ENCODE data around the gene DCHS2.

DCHS2 gene

DNA sequence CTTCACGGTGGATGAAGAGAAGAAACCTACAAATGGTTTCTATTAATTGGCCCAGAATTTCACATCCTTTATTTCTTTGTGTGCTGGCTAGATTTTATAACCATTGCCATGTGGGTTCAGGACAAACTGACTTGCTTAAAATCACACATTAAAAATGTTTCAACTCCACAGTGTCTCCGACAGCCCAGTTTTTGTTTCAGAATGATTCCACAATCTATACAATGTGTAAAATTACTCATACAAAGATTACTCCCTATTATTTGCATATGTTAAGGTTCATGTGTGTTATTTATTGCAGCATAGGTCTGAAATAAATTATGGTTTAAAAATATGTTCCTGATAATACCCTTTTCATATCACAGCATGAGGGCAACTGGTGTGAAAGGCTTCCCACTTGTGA is 20.6 kb downstream of the DCHS2 start:
- in situ Hi-C loops (cut with HindIII; ENCODE audit: low sequenced_read_pairs) = no loop called here
- no peak for DNase-seq (ENCODE audit: low read depth)

DNA sequence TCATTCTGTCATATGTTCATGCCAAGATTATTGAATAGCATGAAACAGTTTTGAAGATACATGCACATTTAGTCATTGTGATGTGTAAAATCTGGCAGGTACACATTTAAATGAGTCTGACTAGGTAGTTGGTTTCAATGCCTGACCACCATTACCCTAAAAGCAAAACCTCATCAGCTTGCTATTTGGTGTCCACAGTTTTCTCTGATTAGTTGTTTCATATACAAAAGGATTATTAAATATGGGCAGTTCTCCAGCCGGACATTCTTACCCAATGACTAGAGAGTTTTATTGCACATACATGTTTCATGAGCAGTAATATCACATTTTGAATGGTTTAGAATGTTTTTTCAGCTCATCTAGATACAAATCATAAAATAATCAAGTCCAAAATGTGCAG is 23.7 kb downstream of the DCHS2 start:
- TF ChIP-seq, protein P1, sequence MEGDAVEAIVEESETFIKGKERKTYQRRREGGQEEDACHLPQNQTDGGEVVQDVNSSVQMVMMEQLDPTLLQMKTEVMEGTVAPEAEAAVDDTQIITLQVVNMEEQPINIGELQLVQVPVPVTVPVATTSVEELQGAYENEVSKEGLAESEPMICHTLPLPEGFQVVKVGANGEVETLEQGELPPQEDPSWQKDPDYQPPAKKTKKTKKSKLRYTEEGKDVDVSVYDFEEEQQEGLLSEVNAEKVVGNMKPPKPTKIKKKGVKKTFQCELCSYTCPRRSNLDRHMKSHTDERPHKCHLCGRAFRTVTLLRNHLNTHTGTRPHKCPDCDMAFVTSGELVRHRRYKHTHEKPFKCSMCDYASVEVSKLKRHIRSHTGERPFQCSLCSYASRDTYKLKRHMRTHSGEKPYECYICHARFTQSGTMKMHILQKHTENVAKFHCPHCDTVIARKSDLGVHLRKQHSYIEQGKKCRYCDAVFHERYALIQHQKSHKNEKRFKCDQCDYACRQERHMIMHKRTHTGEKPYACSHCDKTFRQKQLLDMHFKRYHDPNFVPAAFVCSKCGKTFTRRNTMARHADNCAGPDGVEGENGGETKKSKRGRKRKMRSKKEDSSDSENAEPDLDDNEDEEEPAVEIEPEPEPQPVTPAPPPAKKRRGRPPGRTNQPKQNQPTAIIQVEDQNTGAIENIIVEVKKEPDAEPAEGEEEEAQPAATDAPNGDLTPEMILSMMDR (IDR thresholded peaks at IDR 0.05; ENCODE audit: low read depth, low read length, missing control alignments) = no peak
- no peak overlapping the region for H3K4me3 ChIP-seq (ENCODE audit: low read depth, low read length)
- DNase-seq (ENCODE audit: low read depth) = peak; percentile 47
- in situ Hi-C loops (cut with HindIII; ENCODE audit: low sequenced_read_pairs) = no loop called here

More for the DNA sequence above, 20.6 kb downstream of the DCHS2 start:
- H3K4me3 ChIP-seq (ENCODE audit: low read depth, low read length) = no peak overlapping the region
- TF ChIP-seq, protein P1 (IDR thresholded peaks at IDR 0.05; ENCODE audit: low read depth, low read length, missing control alignments) = no peak

DNA sequence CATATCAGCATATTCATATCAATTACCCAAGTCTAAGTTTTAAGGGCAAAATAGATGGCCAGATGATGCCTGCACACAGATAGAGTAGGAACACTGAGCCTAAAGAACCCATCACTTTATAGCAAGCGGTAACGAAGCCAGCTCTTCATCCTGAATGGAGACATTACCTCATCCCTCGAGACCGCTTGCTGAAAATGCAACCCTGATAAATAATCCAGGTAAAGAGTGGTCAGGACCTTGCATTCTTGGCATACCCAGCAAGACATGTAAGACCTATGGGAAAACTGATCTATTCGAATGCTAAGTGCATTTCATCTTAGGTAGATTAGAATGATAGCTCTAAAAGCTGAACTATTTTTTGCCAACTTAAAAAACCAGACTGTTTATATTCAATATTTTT is 25.3 kb downstream of the DCHS2 start:
- in situ Hi-C loops (cut with HindIII; ENCODE audit: low sequenced_read_pairs) = no loop called here
- DNase-seq (ENCODE audit: low read depth) = no peak
- H3K4me3 ChIP-seq (ENCODE audit: low read depth, low read length) = no peak overlapping the region
- TF ChIP-seq, protein P1 (IDR thresholded peaks at IDR 0.05; ENCODE audit: low read depth, low read length, missing control alignments) = no peak

DNA sequence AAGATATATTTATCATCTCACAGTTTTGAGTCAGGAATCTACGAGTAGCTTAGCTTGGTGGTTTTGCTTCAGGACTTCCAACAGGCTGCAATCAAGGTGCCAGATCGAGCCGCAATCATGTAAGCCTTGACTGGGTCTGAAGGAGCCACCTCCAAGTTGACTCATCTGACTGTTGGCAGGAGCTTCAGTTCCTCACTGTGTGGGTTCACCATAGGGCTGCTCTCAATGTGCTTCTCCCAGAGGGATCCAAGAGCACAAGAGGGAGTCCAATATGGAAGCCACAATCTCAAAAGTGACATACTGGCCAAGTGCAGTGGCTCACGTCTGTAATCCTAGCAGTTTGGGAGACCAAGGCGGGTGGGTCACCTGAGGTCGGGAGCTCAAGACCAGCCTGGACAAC is 26.5 kb downstream of the DCHS2 start:
- TF ChIP-seq, protein P1 (IDR thresholded peaks at IDR 0.05; ENCODE audit: low read depth, low read length, missing control alignments) = no peak
- in situ Hi-C loops (cut with HindIII; ENCODE audit: low sequenced_read_pairs) = no loop called here
- no peak overlapping the region for H3K4me3 ChIP-seq (ENCODE audit: low read depth, low read length)
- DNase-seq (ENCODE audit: low read depth) = peak; percentile 47

DNA sequence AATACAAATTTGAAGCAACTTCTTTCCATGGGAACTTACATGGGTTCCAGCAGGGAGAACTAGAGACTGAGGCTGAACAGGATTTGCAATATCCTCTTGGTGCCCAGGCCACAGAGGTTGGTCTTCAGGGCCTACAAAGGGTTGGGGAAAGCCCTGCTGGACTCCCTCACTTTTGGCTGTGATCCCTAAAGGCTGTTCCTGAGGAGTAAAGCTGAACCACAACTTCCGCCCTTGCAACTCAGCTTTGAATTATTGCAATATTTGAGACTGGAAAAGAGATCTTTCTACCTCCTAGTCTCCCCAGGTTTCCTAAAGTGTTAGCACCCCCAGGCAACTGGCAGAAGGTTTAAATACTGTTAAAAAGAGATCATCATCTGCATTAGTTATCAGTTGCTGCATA is 26.9 kb downstream of the DCHS2 start:
- in situ Hi-C loops (cut with HindIII; ENCODE audit: low sequenced_read_pairs) = loop anchor here (5.0 kb wide), 1 partner anchor 33 kb away; no protein-coding TSS in a partner anchor
- TF ChIP-seq, protein P1 (IDR thresholded peaks at IDR 0.05; ENCODE audit: low read depth, low read length, missing control alignments) = no peak
- no peak for DNase-seq (ENCODE audit: low read depth)
- H3K4me3 ChIP-seq (ENCODE audit: low read depth, low read length) = no peak overlapping the region

DNA sequence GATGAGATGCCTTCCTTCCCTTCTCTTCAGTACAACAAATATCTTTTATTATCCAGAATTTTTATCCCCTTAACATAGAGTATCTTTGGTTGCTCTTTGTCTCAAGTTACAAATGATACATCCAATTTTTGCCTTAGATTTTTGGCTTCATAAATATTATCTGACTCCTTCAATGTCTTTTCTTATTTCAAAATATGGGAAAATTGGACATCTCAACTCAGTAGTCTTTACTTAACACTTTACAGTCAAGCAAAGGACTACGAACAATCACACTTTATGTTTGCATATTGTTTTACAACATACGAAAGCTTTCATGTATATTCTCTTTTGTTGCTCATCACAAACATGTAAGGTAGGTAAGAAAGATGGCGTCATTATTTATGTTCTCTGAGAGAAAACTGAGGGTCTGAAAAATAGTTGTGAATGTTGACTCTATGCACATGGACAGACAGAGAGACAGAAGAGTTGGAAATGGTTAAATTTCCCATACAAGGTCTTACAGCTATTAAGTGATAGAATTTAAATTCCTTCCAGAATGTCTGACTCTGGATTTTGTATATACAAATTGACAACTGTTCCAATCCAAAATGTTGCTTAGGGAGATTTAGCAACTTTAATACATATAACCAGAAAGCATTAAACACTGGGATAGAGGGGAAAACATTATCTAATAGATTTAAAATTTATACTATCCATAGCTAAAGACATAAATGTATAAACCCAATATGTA is 29.4 kb downstream of the DCHS2 start:
- TF ChIP-seq, protein P1 (IDR thresholded peaks at IDR 0.05; ENCODE audit: low read depth, low read length, missing control alignments) = no peak
- DNase-seq (ENCODE audit: low read depth) = no peak
- in situ Hi-C loops (cut with HindIII; ENCODE audit: low sequenced_read_pairs) = loop anchor here (5.0 kb wide), 1 partner anchor 35 kb away; no protein-coding TSS in a partner anchor
- H3K4me3 ChIP-seq (ENCODE audit: low read depth, low read length) = no peak overlapping the region

All from astrocyte of the cerebellum (primary cell).